Lower leg skin (tissue), 4 donors: ENCODE results near the gene EMB. TPM values are rescaled to one million over a fixed set of nuclear protein-coding genes. Genes with fewer than 3 reads are reported as not detected.
"Not testable (repeated sequence)": the region's sequence is repeated elsewhere in the genome, so short reads cannot be mapped to it uniquely, and the experiment has no call there.

ENCODE experiments used
- DNase-seq, 2 donors: peaks; one replicate each; pipeline ENCODE4 v3.0.0-alpha.2; 2019; ENCODE audit warnings: low spot score in 2 of 2
- H3K4me3 ChIP-seq: fragments of 200-600 bp; sonication (generic); 2 replicates; pipeline ENCODE4 v1.5.1; 2017; ENCODE audit warnings: mild to moderate bottlenecking, low read depth; ENCODE audit not compliant: poor library complexity, severe bottlenecking
- CTCF ChIP-seq, 3 donors: fragments of 450-650 bp; IDR thresholded peaks; one replicate each; pipeline ENCODE4 v1.5.1; 2016; ENCODE audit warnings: antibody characterized with exemption in 3 of 3, mild to moderate bottlenecking in 3 of 3, moderate library complexity in 2 of 3
- POLR2A ChIP-seq, 2 donors: fragments of 450-650 bp; IDR thresholded peaks; one replicate each; pipeline ENCODE4 v1.6.1; 2016 to 2017; ENCODE audit warnings: antibody characterized with exemption in 2 of 2, mild to moderate bottlenecking in 1 of 2, moderate library complexity in 1 of 2
- WGBS, 2 donors: methylation state at CpG; one replicate each; pipeline ENCODE4 v1.1.5; 2018; 5-methylcytosine and 5-hydroxymethylcytosine counted together
- intact Hi-C: fragments of 100-400 bp; cut with DNase I; formaldehyde crosslinking; loops from one replicate; pipeline ENCODE4 v1.15.0; 2023; ENCODE audit warnings: low total_unique reads
- total RNA-seq, 4 donors: library from RNA; depleted of rRNA; stranded (reverse); fragments of >200 nt; gene quantifications; one replicate each; pipeline ENCODE4 v1.1.0, GENCODE V29; 2016

The EMB gene
- total RNA-seq, result 10 to 100 TPM; 20.0 to 69.2 (median 35.2) TPM

- DNase-seq, result peak in 1 of 2 donors; percentile 89
- WGBS, 2 donors, result 0 to 2% methylated on average over 26 to 56 of the region's 80 CpGs
- intact Hi-C loops, result no loop called here
- H3K4me3 ChIP-seq, result peak within 1 kb of the TSS; percentile 50
- TF ChIP-seq CTCF (IDR thresholded peaks at IDR 0.05) (no peak), POLR2A (IDR thresholded peaks at IDR 0.05) (no peak)
Observed at GRCh38 chr5:50440651-50441492, at the start of gene EMB. Gene EMB, minus strand, starts transcription at chr5:50441288. Its CDS starts 137 bp downstream, at chr5:50441151.

- WGBS, 2 donors, result 91 to 96% methylated on average over 10 of the region's 10 CpGs
- DNase-seq, result peak in 1 of 2 donors; percentile 75
- intact Hi-C loops, result not testable (repeated sequence)
Observed at GRCh38 chr5:50489491-50489890, 48.4 kb upstream of the EMB start.

GRCh38 chr5:50478790-50479189 is 37.7 kb upstream of the EMB start:
- intact Hi-C loops, H3K4me3 ChIP-seq, DNase-seq: not testable (repeated sequence)
- WGBS, 2 donors, result 66 to 73% methylated on average over 2 of the region's 2 CpGs

More at GRCh38 chr5:50489491-50489890, 48.4 kb upstream of the EMB start:
- H3K4me3 ChIP-seq, result not testable (repeated sequence)

- H3K4me3 ChIP-seq, result no peak overlapping the region
- 48 to 49% methylated on average over 1 of the region's 1 CpG for WGBS, 2 donors
- TF ChIP-seq POLR2A (IDR thresholded peaks at IDR 0.05) (no peak), CTCF (IDR thresholded peaks at IDR 0.05) (no peak)
- intact Hi-C loops, result no loop called here
- DNase-seq, result no peak
Observed at GRCh38 chr5:50476549-50476948, 35.5 kb upstream of the EMB start.

GRCh38 chr5:50465015-50465414 is 23.9 kb upstream of the EMB start:
- intact Hi-C loops, result not testable (repeated sequence)

GRCh38 chr5:50463726-50464125 is 22.6 kb upstream of the EMB start:
- no peak for DNase-seq
- WGBS, 2 donors, result 75 to 95% methylated on average over 1 of the region's 1 CpG
- no peak overlapping the region for H3K4me3 ChIP-seq
- TF ChIP-seq CTCF (IDR thresholded peaks at IDR 0.05) (no peak), POLR2A (IDR thresholded peaks at IDR 0.05) (no peak)
- intact Hi-C loops, result no loop called here

More at GRCh38 chr5:50465015-50465414, 23.9 kb upstream of the EMB start:
- 86 to 89% methylated on average over 10 to 21 of the region's 23 CpGs for WGBS, 2 donors
- not testable (repeated sequence) for DNase-seq, H3K4me3 ChIP-seq

GRCh38 chr5:50463047-50463446 is 22.0 kb upstream of the EMB start:
- intact Hi-C loops, result no loop called here
- no peak for DNase-seq
- TF ChIP-seq CTCF (IDR thresholded peaks at IDR 0.05) (no peak), POLR2A (IDR thresholded peaks at IDR 0.05) (no peak)
- 73 to 79% methylated on average over 2 of the region's 2 CpGs for WGBS, 2 donors
- H3K4me3 ChIP-seq, result no peak overlapping the region

GRCh38 chr5:50462579-50462978 is 21.5 kb upstream of the EMB start:
- DNase-seq, intact Hi-C loops, H3K4me3 ChIP-seq: not testable (repeated sequence)
- WGBS, 2 donors, result 77 to 81% methylated on average over 1 of the region's 1 CpG

- 74 to 80% methylated on average over 9 of the region's 9 CpGs for WGBS, 2 donors
- H3K4me3 ChIP-seq, DNase-seq, intact Hi-C loops: not testable (repeated sequence)
Observed at GRCh38 chr5:50458372-50458771, 17.3 kb upstream of the EMB start.

GRCh38 chr5:50449241-50449640 is 8.2 kb upstream of the EMB start:
- 45 to 52% methylated on average over 3 of the region's 3 CpGs for WGBS, 2 donors
- intact Hi-C loops, DNase-seq, H3K4me3 ChIP-seq: not testable (repeated sequence)
